ENCODE data around the gene SMC3. TPM values are rescaled to one million over a fixed set of nuclear protein-coding genes. Genes with fewer than 3 reads are reported as not detected.

The SMC3 gene
- polyA plus RNA-seq, 2 of the 4 experiments (the other 2 are of a cell fraction) = 59.5 to 60.5 TPM

- no peak overlapping the region for H3K4me3 ChIP-seq
- POLR2A ChIA-PET = no interaction called here
- ATAC-seq (peak; percentile 7 to 16; a peak in 4 of 6 replicates), DNase-seq (ENCODE audit: low read depth in 1 of 2, low spot score in 1 of 2) (no peak), FAIRE-seq (peak; percentile 77)
- 89% methylated on average over 4 of the region's 4 CpGs for WGBS (ENCODE audit: missing lambda C conversion rate)
- H3K4me1 ChIP-seq = peaks cover 56% of the 10 kb centered on the region
- TF ChIP-seq CHD4 (IDR thresholded peaks at IDR 0.05; ENCODE audit: borderline replicate concordance) (0 out of 2 replicates have a peak, but pooled peaks have one; percentile 58), SREBF2 (IDR thresholded peaks at IDR 0.05) (no peak), FOSB (CRISPR knock-in tag; IDR thresholded peaks at IDR 0.05) (0 out of 2 replicates have a peak, but pooled peaks have one; percentile 5)
- peak overlapping the region in 1 of 2 experiments; percentile 40; a peak in 1 of 6 replicates for H3K27ac ChIP-seq
- H3K4me2 ChIP-seq = peak overlapping the region; percentile 36
- no peaks in the 10 kb centered on the region for H3K9me3 ChIP-seq
- CTCF ChIA-PET = interaction anchor here (2.3 kb wide), 1 partner anchor 24 kb away, joined by 8 read pairs; no protein-coding TSS in a partner anchor
Measured at GRCh38 chr10:110522365-110522988, 45.0 kb upstream of the SMC3 start.

GRCh38 chr10:110523736-110524135, 43.8 kb upstream of the SMC3 start:
- 90% methylated on average over 3 of the region's 3 CpGs for WGBS (ENCODE audit: missing lambda C conversion rate)
- ATAC-seq (no peak), DNase-seq (ENCODE audit: low read depth in 1 of 2, low spot score in 1 of 2) (no peak)

GRCh38 chr10:110524179-110524858, 43.2 kb upstream of the SMC3 start:
- H3K9me3 ChIP-seq = no peaks in the 10 kb centered on the region
- DNase-seq (ENCODE audit: low read depth in 1 of 2, low spot score in 1 of 2) (no peak), ATAC-seq (peak in 1 of 2 experiments; percentile 1; a peak in 3 of 6 replicates), FAIRE-seq (no peak)
- CTCF ChIA-PET = interaction anchor here (2.3 kb wide), 1 partner anchor 22 kb away, joined by 8 read pairs; no protein-coding TSS in a partner anchor
- peak overlapping the region; percentile 11; the same call in 1 of the 3 replicates for H3K4me2 ChIP-seq
- no peak overlapping the region for H3K4me3 ChIP-seq
- POLR2A ChIA-PET = no interaction called here
- peak overlapping the region in 1 of 2 experiments; percentile 77; a peak in 3 of 6 replicates for H3K27ac ChIP-seq
- WGBS (ENCODE audit: missing lambda C conversion rate) = 76% methylated on average over 3 of the region's 3 CpGs
- H3K4me1 ChIP-seq = peaks cover 75% of the 10 kb centered on the region
- TF ChIP-seq NPAS2 (CRISPR knock-in tag; IDR thresholded peaks at IDR 0.05; ENCODE audit: borderline replicate concordance) = no peak
- no peak for TF ChIP-seq RARB (CRISPR knock-in tag; IDR thresholded peaks at IDR 0.05)
- TF ChIP-seq JUNB (IDR thresholded peaks at IDR 0.05) = no peak
- TF ChIP-seq EHMT2 (IDR thresholded peaks at IDR 0.05; ENCODE audit: low read depth) = no peak
- no peak for TF ChIP-seq KDM5A (IDR thresholded peaks at IDR 0.05)
- TF ChIP-seq RFX5 (IDR thresholded peaks at IDR 0.05) = no peak
- no peak for TF ChIP-seq RAD21 (conservative IDR thresholded peaks at IDR 0.05 in 1 of 2, IDR thresholded peaks at IDR 0.05 in 1 of 2)
- no peak for TF ChIP-seq RNF2 (IDR thresholded peaks at IDR 0.05; ENCODE audit: borderline replicate concordance, low read depth)
- TF ChIP-seq GATA3 (IDR thresholded peaks at IDR 0.05; ENCODE audit: borderline replicate concordance) = no peak
- no peak for TF ChIP-seq CBX2 (IDR thresholded peaks at IDR 0.05; ENCODE audit: borderline replicate concordance, low read depth)
- no peak for TF ChIP-seq RCOR1 (IDR thresholded peaks at IDR 0.05; ENCODE audit: low read depth, low read length)
- no peak for TF ChIP-seq MAX (IDR thresholded peaks at IDR 0.05)
- no peak for TF ChIP-seq ZNF302 (CRISPR knock-in tag; IDR thresholded peaks at IDR 0.05)
- no peak; a peak in 1 of 5 replicates for TF ChIP-seq JUN (IDR thresholded peaks at IDR 0.05)
- no peak for TF ChIP-seq MAZ (IDR thresholded peaks at IDR 0.05; ENCODE audit: borderline replicate concordance, low read depth, low read length)
- TF ChIP-seq CEBPB (IDR thresholded peaks at IDR 0.05) = no peak
- no peak for TF ChIP-seq HDAC2 (IDR thresholded peaks at IDR 0.05)
- TF ChIP-seq HOXA7 (CRISPR knock-in tag; IDR thresholded peaks at IDR 0.05) = peak; percentile 29; the same call in 1 of the 2 replicates
- no peak for TF ChIP-seq HOXB13 (CRISPR knock-in tag; IDR thresholded peaks at IDR 0.05; ENCODE audit: low read depth)
- TF ChIP-seq POLR2AphosphoS2 (conservative IDR thresholded peaks at IDR 0.05; ENCODE audit: low read length) = no peak; the same call in 1 of the 2 replicates

More at GRCh38 chr10:110523736-110524135, 43.8 kb upstream of the SMC3 start:
- ChIA-PET POLR2A (no interaction called here), CTCF (interaction anchor here (2.3 kb wide), 1 partner anchor 23 kb away, joined by 8 read pairs; no protein-coding TSS in a partner anchor)
- Histone ChIP-seq H3K9me3 (no peaks in the 10 kb centered on the region), H3K4me3 (no peak overlapping the region), H3K27ac (peak overlapping the region in 1 of 2 experiments; percentile 77; a peak in 2 of 6 replicates), H3K4me2 (peak overlapping the region; percentile 11; the same call in 1 of the 3 replicates), H3K4me1 (peaks cover 69% of the 10 kb centered on the region)
- FAIRE-seq = no peak
- TF ChIP-seq FOSL2 (IDR thresholded peaks at IDR 0.05) = no peak
- TF ChIP-seq FOSL2 (CRISPR knock-in tag; IDR thresholded peaks at IDR 0.05) = no peak
- no peak for TF ChIP-seq FOXS1 (CRISPR knock-in tag; IDR thresholded peaks at IDR 0.05)
- no peak for TF ChIP-seq ELK1 (IDR thresholded peaks at IDR 0.05; ENCODE audit: low read depth, low read length)
- no peak for TF ChIP-seq ESRRA (IDR thresholded peaks at IDR 0.05; ENCODE audit: borderline replicate concordance, low read length)
- no peak for TF ChIP-seq SREBF2 (IDR thresholded peaks at IDR 0.05)
- no peak for TF ChIP-seq KDM5A (IDR thresholded peaks at IDR 0.05)
- TF ChIP-seq BCL3 (IDR thresholded peaks at IDR 0.05) = no peak
- TF ChIP-seq HOXA7 (CRISPR knock-in tag; IDR thresholded peaks at IDR 0.05) = no peak; the same call in 1 of the 2 replicates
- no peak for TF ChIP-seq MYC (IDR thresholded peaks at IDR 0.05; ENCODE audit: borderline replicate concordance, low read length)
- TF ChIP-seq EHF (CRISPR knock-in tag; IDR thresholded peaks at IDR 0.05) = no peak
- TF ChIP-seq NR3C1 (IDR thresholded peaks at IDR 0.05) = no peak
